Measurements from ENCODE around the gene TLE6. TPM values are rescaled to one million over a fixed set of nuclear protein-coding genes. Genes with fewer than 3 reads are reported as not detected.

Gene TLE6
- total and polyA plus RNA-seq, 4 donors, result 0.47 to 2.8 (median 1.2) TPM

GRCh38 chr19:2950286-2951124, 26.9 kb upstream of the TLE6 start:
- WGBS, result under 1% methylated on average over 53 of the region's 53 CpGs
- peak overlapping the region; percentile 67 to 77 for H3K9ac ChIP-seq (ENCODE audit: low read depth in 1 of 2, low read length in 2 of 2)
- DNase-seq (ENCODE audit: low spot score), result peak; percentile 99

More at GRCh38 chr19:2950286-2951124, 26.9 kb upstream of the TLE6 start:
- H3K4me3 ChIP-seq (ENCODE audit: low read depth in 1 of 3, low read length in 3 of 3), result peak overlapping the region; percentile 82 to 97 (median 93)
- H3K27me3 ChIP-seq (ENCODE audit: control insufficient read depth in 4 of 4, insufficient read depth in 4 of 4, low read length in 3 of 4), result no peaks in the 10 kb centered on the region
- no peaks in the 10 kb centered on the region for H3K36me3 ChIP-seq (ENCODE audit: control insufficient read depth in 4 of 4, insufficient read depth in 3 of 4, low read depth in 1 of 4, low read length in 3 of 4)
- peak overlapping the region; percentile 94 to 97 for H3K27ac ChIP-seq (ENCODE audit: low read depth in 1 of 2, low read length in 2 of 2)
- H3K9me3 ChIP-seq (ENCODE audit: control insufficient read depth in 4 of 4, low read length in 3 of 4), result no peaks in the 10 kb centered on the region
- peaks cover 6 to 23% (median 17%) of the 10 kb centered on the region in 4 donors for H3K4me1 ChIP-seq (ENCODE audit: control insufficient read depth in 4 of 4, insufficient read depth in 4 of 4, low read length in 3 of 4)
- TF ChIP-seq SP1 (IDR thresholded peaks at IDR 0.05) (peak; percentile 91), FOXA2 (IDR thresholded peaks at IDR 0.05) (no peak), HNF4A (conservative IDR thresholded peaks at IDR 0.05) (peak; percentile 78 to 87), CTCF (IDR thresholded peaks at IDR 0.05; ENCODE audit: low read depth, low read length, missing input control) (no peak), JUND (IDR thresholded peaks at IDR 0.05) (no peak), FOXA1 (IDR thresholded peaks at IDR 0.05) (no peak), ZBTB33 (IDR thresholded peaks at IDR 0.05) (peak; percentile 97), MAX (IDR thresholded peaks at IDR 0.05) (peak; percentile 47), NR2F2 (IDR thresholded peaks at IDR 0.05) (peak; percentile 98), TAF1 (conservative IDR thresholded peaks at IDR 0.05) (peak; percentile 77), REST (IDR thresholded peaks at IDR 0.05) (peak; percentile 66), YY1 (IDR thresholded peaks at IDR 0.05) (peak; percentile 87), GABPA (IDR thresholded peaks at IDR 0.05 in 1 of 2, conservative IDR thresholded peaks at IDR 0.05 in 1 of 2) (peak; percentile 97 to 99), EGR1 (IDR thresholded peaks at IDR 0.05; ENCODE audit: low read depth in 2 of 2) (peak in 1 of 2 donors; percentile 8), ATF3 (IDR thresholded peaks at IDR 0.05) (no peak), RXRA (IDR thresholded peaks at IDR 0.05) (peak; percentile 50 to 71), RAD21 (IDR thresholded peaks at IDR 0.05) (no peak), HNF4G (IDR thresholded peaks at IDR 0.05) (peak; percentile 60)

Data from liver (tissue), 9 donors.